Ovary (tissue), 9 donors: ENCODE data around the gene FAM135A. TPM values are rescaled to one million over a fixed set of nuclear protein-coding genes. Genes with fewer than 3 reads are reported as not detected.
"Not testable (repeated sequence)": the region's sequence is repeated elsewhere in the genome, so short reads cannot be mapped to it uniquely, and the experiment has no call there.

ENCODE experiments used
- DNase-seq, 5 donors: peaks; one replicate each; pipeline ENCODE4 v3.0.0-alpha.2; 2019 to 2020
- H3K27ac ChIP-seq, 2 donors: fragments of 200-600 bp; one replicate each; pipeline versions ENCODE4 v1.5.1 to v1.8.0; 2019 to 2022
- H3K27me3 ChIP-seq: fragments of 200-600 bp; one replicate; pipeline ENCODE4 v1.8.0; 2022
- H3K36me3 ChIP-seq: fragments of 200-600 bp; sonication (generic); one replicate; pipeline ENCODE4 v1.5.1; 2019
- H3K4me1 ChIP-seq: one replicate; pipeline ENCODE4 v1.8.1; 2013; ENCODE audit warnings: mild to moderate bottlenecking, moderate library complexity; ENCODE audit not compliant: insufficient read depth
- H3K4me3 ChIP-seq: fragments of 200-600 bp; sonication (generic); one replicate; pipeline ENCODE4 v1.5.1; 2017
- H3K9me3 ChIP-seq, 2 donors: fragments of 200-600 bp in 1 of 2; sonication (generic) in 1 of 2; one replicate each; pipeline versions ENCODE4 v1.5.1 to v1.8.1; 2013 to 2019; ENCODE audit warnings: mild to moderate bottlenecking in 1 of 2, moderate library complexity in 1 of 2
- CTCF ChIP-seq, 3 donors: fragments of 450-650 bp in 2 of 3; fragments of 200-600 bp in 1 of 3; IDR thresholded peaks; one replicate each; pipeline versions ENCODE4 v1.5.1 to v1.8.0; 2016 to 2022; ENCODE audit warnings: antibody characterized with exemption in 3 of 3, mild to moderate bottlenecking in 1 of 3
- EP300 ChIP-seq: sonication (generic); formaldehyde crosslinking; IDR thresholded peaks from one replicate; pipeline ENCODE4 v1.6.1; 2017; ENCODE audit warnings: antibody characterized with exemption
- POLR2A ChIP-seq: fragments of 450-650 bp; IDR thresholded peaks from one replicate; pipeline ENCODE4 v1.6.1; 2017; ENCODE audit warnings: antibody characterized with exemption, mild to moderate bottlenecking, moderate library complexity
- WGBS, 3 donors: extraction: QIAGEN DNeasy Blood & Tissue Kit in 1 of 3; methylation state at CpG; one replicate each; pipeline versions ENCODE4 v1.1.5 to v1.1.7; 2013 to 2017; 5-methylcytosine and 5-hydroxymethylcytosine counted together
- intact Hi-C, 4 donors: fragments of 100-400 bp; cut with DNase I; formaldehyde crosslinking; loops; one replicate each; pipeline versions ENCODE4 v1.11.0 to v1.15.1; 2022 to 2023
- polyA plus RNA-seq, 2 donors: library from polyadenylated mRNA; stranded (reverse); fragments of 200-250 nt in 1 of 2; fragments of 350-450 nt in 1 of 2; fragmentation: Illumina TruSeq in 1 of 2; extraction: RNeasy Lipid Tissue Mini Kit (QIAGEN cat#74804) in 1 of 2; gene quantifications; one replicate each; pipeline ENCODE4 v1.2.3, GENCODE V29; 2013 to 2014
- total RNA-seq, 7 donors: library from RNA; depleted of rRNA in 2 of 7; stranded (reverse); fragments of >200 nt in 2 of 7; fragmentation: NEBNext Ultra II Directional in 3 of 7; extraction: Animal tissue kit (Norgen Biotek cat#: 25700) in 3 of 7; gene quantifications; one replicate each; pipeline versions ENCODE4 v1.1.0 to v1.2.4, GENCODE V29; 2016 to 2023
- donor health status: DM: no; HTN: no; CAD: no; lungs with moderate emphysema.
- donor health status: DM: no; HTN: no; CAD: no.
- donor health status: Bipolar disorder and iron deficiency.
- donor health status: DM: yes; HTN: yes; CAD: no.
- donor health status: DM: no; HTN: no; CAD: no.
- donor health status: DM: yes; HTN: yes; CAD: no.

The FAM135A gene
- total and polyA plus RNA-seq, 9 donors = 8.6 to 34.1 (median 25.1) TPM

GRCh38 chr6:70436320-70436719, 23.0 kb downstream of the FAM135A start:
- H3K27me3 ChIP-seq = no peaks in the 10 kb centered on the region
- no peaks in the 10 kb centered on the region for H3K9me3 ChIP-seq
- H3K4me1 ChIP-seq = no peaks in the 10 kb centered on the region
- no peak overlapping the region for H3K4me3 ChIP-seq
- no peaks in the 10 kb centered on the region for H3K36me3 ChIP-seq
- H3K27ac ChIP-seq = no peak overlapping the region
- 90 to 97% (median 91%) methylated on average over 5 of the region's 5 CpGs for WGBS, 3 donors
- no peak for DNase-seq
- no peak for TF ChIP-seq CTCF (IDR thresholded peaks at IDR 0.05)
- intact Hi-C loops = no loop called here

GRCh38 chr6:70445001-70445400, 31.7 kb downstream of the FAM135A start:
- H3K36me3 ChIP-seq = no peaks in the 10 kb centered on the region

GRCh38 chr6:70447343-70448070, 34.2 kb downstream of the FAM135A start:
- 85 to 90% (median 88%) methylated on average over 13 of the region's 13 CpGs for WGBS, 3 donors
- H3K36me3 ChIP-seq, H3K4me3 ChIP-seq, H3K9me3 ChIP-seq, H3K27me3 ChIP-seq, H3K27ac ChIP-seq, DNase-seq, H3K4me1 ChIP-seq, intact Hi-C loops: not testable (repeated sequence)

More at GRCh38 chr6:70445001-70445400, 31.7 kb downstream of the FAM135A start:
- DNase-seq = no peak
- H3K4me3 ChIP-seq = no peak overlapping the region
- H3K27ac ChIP-seq = no peak overlapping the region
- WGBS, 3 donors = 95 to 97% (median 96%) methylated on average over 2 of the region's 2 CpGs
- H3K27me3 ChIP-seq = no peaks in the 10 kb centered on the region
- intact Hi-C loops = no loop called here
- TF ChIP-seq POLR2A (no peak), CTCF (IDR thresholded peaks at IDR 0.05) (no peak), EP300 (no peak)
- peaks cover 0 to 3% of the 10 kb centered on the region in 2 donors for H3K9me3 ChIP-seq
- H3K4me1 ChIP-seq = no peaks in the 10 kb centered on the region

GRCh38 chr6:70453899-70454298, 40.6 kb downstream of the FAM135A start:
- H3K4me1 ChIP-seq, H3K4me3 ChIP-seq, H3K27me3 ChIP-seq, intact Hi-C loops, H3K27ac ChIP-seq, DNase-seq, H3K36me3 ChIP-seq, H3K9me3 ChIP-seq: not testable (repeated sequence)
- 98 to 100% (median 100%) methylated on average over 2 of the region's 2 CpGs for whole genome bisulfite sequencing, 3 donors

GRCh38 chr6:70456735-70457134, 43.4 kb downstream of the FAM135A start:
- H3K4me1 ChIP-seq = no peaks in the 10 kb centered on the region
- 83 to 90% (median 85%) methylated on average over 1 of the region's 1 CpG for WGBS, 3 donors
- no peaks in the 10 kb centered on the region for H3K36me3 ChIP-seq
- no peak for DNase-seq
- TF ChIP-seq POLR2A (no peak), CTCF (IDR thresholded peaks at IDR 0.05) (no peak)
- intact Hi-C loops = no loop called here
- no peaks in the 10 kb centered on the region for H3K27me3 ChIP-seq
- no peaks in the 10 kb centered on the region for H3K9me3 ChIP-seq
- H3K27ac ChIP-seq = no peak overlapping the region
- H3K4me3 ChIP-seq = no peak overlapping the region
